ENCODE results near the gene MAP2K7.

- TF ChIP-seq, protein P1, sequence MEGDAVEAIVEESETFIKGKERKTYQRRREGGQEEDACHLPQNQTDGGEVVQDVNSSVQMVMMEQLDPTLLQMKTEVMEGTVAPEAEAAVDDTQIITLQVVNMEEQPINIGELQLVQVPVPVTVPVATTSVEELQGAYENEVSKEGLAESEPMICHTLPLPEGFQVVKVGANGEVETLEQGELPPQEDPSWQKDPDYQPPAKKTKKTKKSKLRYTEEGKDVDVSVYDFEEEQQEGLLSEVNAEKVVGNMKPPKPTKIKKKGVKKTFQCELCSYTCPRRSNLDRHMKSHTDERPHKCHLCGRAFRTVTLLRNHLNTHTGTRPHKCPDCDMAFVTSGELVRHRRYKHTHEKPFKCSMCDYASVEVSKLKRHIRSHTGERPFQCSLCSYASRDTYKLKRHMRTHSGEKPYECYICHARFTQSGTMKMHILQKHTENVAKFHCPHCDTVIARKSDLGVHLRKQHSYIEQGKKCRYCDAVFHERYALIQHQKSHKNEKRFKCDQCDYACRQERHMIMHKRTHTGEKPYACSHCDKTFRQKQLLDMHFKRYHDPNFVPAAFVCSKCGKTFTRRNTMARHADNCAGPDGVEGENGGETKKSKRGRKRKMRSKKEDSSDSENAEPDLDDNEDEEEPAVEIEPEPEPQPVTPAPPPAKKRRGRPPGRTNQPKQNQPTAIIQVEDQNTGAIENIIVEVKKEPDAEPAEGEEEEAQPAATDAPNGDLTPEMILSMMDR (IDR thresholded peaks at IDR 0.05) = no peak
- no peak for TF ChIP-seq POLR2A (IDR thresholded peaks at IDR 0.05)
Observed at GRCh38 chr19:7961920-7962626, 58.4 kb downstream of the MAP2K7 start.

Measured in lower leg skin (tissue), 3 donors.